Uterus (tissue), 4 donors: ENCODE measurements around the gene FAM184A. TPM values are rescaled to one million over a fixed set of nuclear protein-coding genes. Genes with fewer than 3 reads are reported as not detected.
"Not testable (repeated sequence)": the region's sequence is repeated elsewhere in the genome, so short reads cannot be mapped to it uniquely, and the experiment has no call there.

ENCODE experiments used
- DNase-seq, 2 donors: peaks; one replicate each; pipeline ENCODE4 v3.0.0-alpha.2; 2019 to 2020
- H3K27ac ChIP-seq, 2 donors: fragments of 200-600 bp; sonication (generic); 1 replicate in 1 of 2; 2 replicates in 1 of 2; pipeline ENCODE4 v1.5.1; 2016 to 2018
- H3K27me3 ChIP-seq, 2 donors: fragments of 200-600 bp; sonication (generic); one replicate each; pipeline ENCODE4 v1.5.1; 2018 to 2019; ENCODE audit warnings: control low read depth in 1 of 2
- H3K36me3 ChIP-seq, 2 donors: fragments of 200-600 bp; sonication (generic); one replicate each; pipeline ENCODE4 v1.5.1; 2019; ENCODE audit warnings: control low read depth in 1 of 2
- H3K4me1 ChIP-seq, 2 donors: fragments of 200-600 bp; sonication (generic); one replicate each; pipeline ENCODE4 v1.5.1; 2018 to 2019; ENCODE audit warnings: control low read depth in 1 of 2
- H3K4me3 ChIP-seq, 2 donors: fragments of 200-600 bp; sonication (generic); 1 replicate in 1 of 2; 2 replicates in 1 of 2; pipeline ENCODE4 v1.5.1; 2018 to 2019; ENCODE audit warnings: mild to moderate bottlenecking in 1 of 2
- H3K9me3 ChIP-seq, 2 donors: fragments of 200-600 bp; sonication (generic); one replicate each; pipeline ENCODE4 v1.5.1; 2019; ENCODE audit warnings: control low read depth in 1 of 2
- CTCF ChIP-seq, 4 experiments: fragments of 200-600 bp in 2 of 4; fragments of 450-650 bp in 2 of 4; sonication (generic) in 2 of 4; IDR thresholded peaks; one replicate each; pipeline ENCODE4 v1.5.1; 2016 to 2019; ENCODE audit warnings: antibody characterized with exemption in 4 of 4, mild to moderate bottlenecking in 2 of 4, moderate library complexity in 1 of 4
- POLR2A ChIP-seq, 2 donors: fragments of 450-650 bp; IDR thresholded peaks; one replicate each; pipeline ENCODE4 v1.6.1; 2016; ENCODE audit warnings: antibody characterized with exemption in 2 of 2, mild to moderate bottlenecking in 1 of 2, moderate library complexity in 1 of 2
- intact Hi-C: fragments of 100-400 bp; cut with DNase I; formaldehyde crosslinking; loops from one replicate; pipeline ENCODE4 v1.15.1; 2023; ENCODE audit warnings: low total_unique reads
- total RNA-seq, 4 donors: library from RNA; depleted of rRNA in 3 of 4; stranded (reverse); fragments of >200 nt in 3 of 4; gene quantifications; one replicate each; pipeline versions ENCODE4 v1.1.0 to v1.2.4, GENCODE V29; 2014 to 2023
- donor health status: DM: yes; HTN: yes; CAD: no.

Gene FAM184A
- total RNA-seq, 4 donors from 2014 or later, result 1.8 to 9.5 (median 5.1) TPM

GRCh38 chr6:119109654-119110325 lies 31.3 kb upstream of the FAM184A start:
- Histone ChIP-seq H3K36me3 (no peaks in the 10 kb centered on the region), H3K27ac (no peak overlapping the region), H3K9me3 (no peaks in the 10 kb centered on the region), H3K4me1 (no peaks in the 10 kb centered on the region), H3K4me3 (no peak overlapping the region), H3K27me3 (no peaks in the 10 kb centered on the region)
- DNase-seq, result no peak
- no peak for TF ChIP-seq POLR2A (IDR thresholded peaks at IDR 0.05)
- TF ChIP-seq CTCF (IDR thresholded peaks at IDR 0.05), result no peak
- intact Hi-C loops, result no loop called here

GRCh38 chr6:119108076-119108475 lies 29.6 kb upstream of the FAM184A start:
- Histone ChIP-seq H3K36me3 (no peaks in the 10 kb centered on the region), H3K4me3 (no peak overlapping the region), H3K4me1 (no peaks in the 10 kb centered on the region), H3K9me3 (no peaks in the 10 kb centered on the region), H3K27me3 (no peaks in the 10 kb centered on the region), H3K27ac (no peak overlapping the region)
- DNase-seq, result no peak
- intact Hi-C loops, result no loop called here
- TF ChIP-seq CTCF (IDR thresholded peaks at IDR 0.05) (no peak), POLR2A (IDR thresholded peaks at IDR 0.05) (no peak)

- TF ChIP-seq CTCF (IDR thresholded peaks at IDR 0.05) (no peak), POLR2A (IDR thresholded peaks at IDR 0.05) (no peak)
- intact Hi-C loops, result no loop called here
- no peak overlapping the region for H3K4me3 ChIP-seq
Observed at GRCh38 chr6:119105282-119105681, 26.8 kb upstream of the FAM184A start.

GRCh38 chr6:119102901-119103300 lies 24.4 kb upstream of the FAM184A start:
- Histone ChIP-seq H3K9me3 (no peaks in the 10 kb centered on the region), H3K4me1 (no peaks in the 10 kb centered on the region), H3K4me3 (no peak overlapping the region), H3K27me3 (no peaks in the 10 kb centered on the region), H3K27ac (no peak overlapping the region), H3K36me3 (no peaks in the 10 kb centered on the region)
- DNase-seq, result no peak
- TF ChIP-seq POLR2A (IDR thresholded peaks at IDR 0.05), result no peak
- no peak for TF ChIP-seq CTCF (IDR thresholded peaks at IDR 0.05)
- intact Hi-C loops, result no loop called here

More at GRCh38 chr6:119105282-119105681, 26.8 kb upstream of the FAM184A start:
- Histone ChIP-seq H3K27me3 (no peaks in the 10 kb centered on the region), H3K4me1 (no peaks in the 10 kb centered on the region), H3K36me3 (no peaks in the 10 kb centered on the region), H3K27ac (no peak overlapping the region), H3K9me3 (no peaks in the 10 kb centered on the region)
- DNase-seq, result no peak

GRCh38 chr6:119100115-119100514 lies 21.7 kb upstream of the FAM184A start:
- Histone ChIP-seq H3K9me3 (no peaks in the 10 kb centered on the region), H3K27ac (no peak overlapping the region), H3K36me3 (no peaks in the 10 kb centered on the region), H3K27me3 (no peaks in the 10 kb centered on the region), H3K4me3 (no peak overlapping the region), H3K4me1 (no peaks in the 10 kb centered on the region)
- intact Hi-C loops, result no loop called here
- DNase-seq, result no peak
- TF ChIP-seq POLR2A (IDR thresholded peaks at IDR 0.05), result no peak
- TF ChIP-seq CTCF (IDR thresholded peaks at IDR 0.05), result no peak

- H3K4me1 ChIP-seq, H3K27me3 ChIP-seq, intact Hi-C loops, H3K36me3 ChIP-seq, DNase-seq, H3K4me3 ChIP-seq, H3K27ac ChIP-seq, H3K9me3 ChIP-seq: not testable (repeated sequence)
Observed at GRCh38 chr6:119097815-119098361, 19.4 kb upstream of the FAM184A start.
